Testis (tissue), 3 donors: ENCODE data around the gene RASL10B. TPM values are rescaled to one million over a fixed set of nuclear protein-coding genes. Genes with fewer than 3 reads are reported as not detected.

Experiments
- DNase-seq: peaks from one replicate; pipeline ENCODE4 v3.0.0-alpha.2; 2019
- H3K27ac ChIP-seq, 2 donors: fragments of 200-600 bp; sonication (generic); one replicate each; pipeline ENCODE4 v1.5.1; 2019
- H3K27me3 ChIP-seq: fragments of 200-600 bp; sonication (generic); one replicate; pipeline ENCODE4 v1.5.1; 2019
- H3K36me3 ChIP-seq: fragments of 200-600 bp; sonication (generic); one replicate; pipeline ENCODE4 v1.5.1; 2017; ENCODE audit warnings: low read depth; ENCODE audit errors: missing control alignments
- H3K4me1 ChIP-seq: fragments of 200-600 bp; sonication (generic); one replicate; pipeline ENCODE4 v1.5.1; 2019
- H3K4me3 ChIP-seq, 2 donors: fragments of 200-600 bp; sonication (generic); one replicate each; pipeline ENCODE4 v1.5.1; 2017 to 2019
- H3K9me3 ChIP-seq: fragments of 200-600 bp; sonication (generic); one replicate; pipeline ENCODE4 v1.5.1; 2017
- POLR2A ChIP-seq: fragments of 450-650 bp; IDR thresholded peaks from one replicate; pipeline ENCODE4 v1.6.1; 2017; ENCODE audit warnings: antibody characterized with exemption, mild to moderate bottlenecking, moderate library complexity
- WGBS, 2 donors: methylation state at CpG; one replicate each; pipeline ENCODE4 v1.1.5; 2018; 5-methylcytosine and 5-hydroxymethylcytosine counted together
- intact Hi-C: fragments of 100-400 bp; cut with DNase I; formaldehyde crosslinking; loops from one replicate; pipeline ENCODE4 v1.15.1; 2023; ENCODE audit warnings: low total_unique reads
- polyA plus RNA-seq: library from polyadenylated mRNA; stranded (reverse); fragments of 350-450 nt; fragmentation: Illumina TruSeq; extraction: RNeasy Lipid Tissue Mini Kit (QIAGEN cat#74804); gene quantifications from one replicate; pipeline ENCODE4 v1.2.3, GENCODE V29; 2014; ENCODE audit warnings: low read depth, low replicate concordance; ENCODE audit not compliant: insufficient read depth
- total RNA-seq, 2 donors: library from RNA; depleted of rRNA; stranded (reverse); fragments of >200 nt; gene quantifications; one replicate each; pipeline ENCODE4 v1.2.3, GENCODE V29; 2016
- TF ChIP-seq, protein P1 (sequence below), 3 experiments: fragments of 450-650 bp in 2 of 3; fragments of 200-600 bp in 1 of 3; sonication (generic) in 1 of 3; IDR thresholded peaks; one replicate each; pipeline ENCODE4 v1.5.1; 2016 to 2019; ENCODE audit warnings: antibody characterized with exemption in 3 of 3, mild to moderate bottlenecking in 2 of 3, moderate library complexity in 1 of 3

The RASL10B gene
- total and polyA plus RNA-seq, 3 donors from 2014 or later = 2.5 to 4.8 (median 3.8) TPM

DNA sequence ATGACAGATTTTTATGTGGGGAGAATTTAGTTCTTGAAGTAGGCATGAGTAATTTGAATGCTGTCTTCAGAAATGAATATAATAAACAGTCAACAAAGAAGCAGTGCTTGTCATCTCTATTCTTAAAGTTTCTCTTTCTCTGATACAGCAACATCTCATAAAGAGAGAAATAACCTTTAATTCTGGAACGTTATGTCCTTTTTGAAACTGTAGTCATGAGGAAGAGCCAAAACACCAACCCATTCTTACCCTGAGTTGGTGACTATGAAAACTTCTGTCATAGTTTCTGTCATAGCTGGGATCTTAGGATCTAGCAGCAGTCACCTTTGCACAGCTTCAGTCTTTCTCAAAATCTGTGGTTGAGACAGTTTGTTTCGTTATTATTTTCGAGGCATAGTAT lies 15.3 kb upstream of the RASL10B start:
- H3K4me3 ChIP-seq = no peak overlapping the region
- no peak for DNase-seq
- TF ChIP-seq, protein P1, sequence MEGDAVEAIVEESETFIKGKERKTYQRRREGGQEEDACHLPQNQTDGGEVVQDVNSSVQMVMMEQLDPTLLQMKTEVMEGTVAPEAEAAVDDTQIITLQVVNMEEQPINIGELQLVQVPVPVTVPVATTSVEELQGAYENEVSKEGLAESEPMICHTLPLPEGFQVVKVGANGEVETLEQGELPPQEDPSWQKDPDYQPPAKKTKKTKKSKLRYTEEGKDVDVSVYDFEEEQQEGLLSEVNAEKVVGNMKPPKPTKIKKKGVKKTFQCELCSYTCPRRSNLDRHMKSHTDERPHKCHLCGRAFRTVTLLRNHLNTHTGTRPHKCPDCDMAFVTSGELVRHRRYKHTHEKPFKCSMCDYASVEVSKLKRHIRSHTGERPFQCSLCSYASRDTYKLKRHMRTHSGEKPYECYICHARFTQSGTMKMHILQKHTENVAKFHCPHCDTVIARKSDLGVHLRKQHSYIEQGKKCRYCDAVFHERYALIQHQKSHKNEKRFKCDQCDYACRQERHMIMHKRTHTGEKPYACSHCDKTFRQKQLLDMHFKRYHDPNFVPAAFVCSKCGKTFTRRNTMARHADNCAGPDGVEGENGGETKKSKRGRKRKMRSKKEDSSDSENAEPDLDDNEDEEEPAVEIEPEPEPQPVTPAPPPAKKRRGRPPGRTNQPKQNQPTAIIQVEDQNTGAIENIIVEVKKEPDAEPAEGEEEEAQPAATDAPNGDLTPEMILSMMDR (IDR thresholded peaks at IDR 0.05) = no peak
- no peak for TF ChIP-seq POLR2A
- no peaks in the 10 kb centered on the region for H3K9me3 ChIP-seq
- no peaks in the 10 kb centered on the region for H3K27me3 ChIP-seq
- intact Hi-C loops = no loop called here
- no peaks in the 10 kb centered on the region for H3K36me3 ChIP-seq
- peaks cover 20% of the 10 kb centered on the region for H3K4me1 ChIP-seq
- H3K27ac ChIP-seq = peak overlapping the region in 1 of 2 donors; percentile 12
- WGBS, 2 donors = 62 to 66% methylated on average over 3 of the region's 3 CpGs

DNA sequence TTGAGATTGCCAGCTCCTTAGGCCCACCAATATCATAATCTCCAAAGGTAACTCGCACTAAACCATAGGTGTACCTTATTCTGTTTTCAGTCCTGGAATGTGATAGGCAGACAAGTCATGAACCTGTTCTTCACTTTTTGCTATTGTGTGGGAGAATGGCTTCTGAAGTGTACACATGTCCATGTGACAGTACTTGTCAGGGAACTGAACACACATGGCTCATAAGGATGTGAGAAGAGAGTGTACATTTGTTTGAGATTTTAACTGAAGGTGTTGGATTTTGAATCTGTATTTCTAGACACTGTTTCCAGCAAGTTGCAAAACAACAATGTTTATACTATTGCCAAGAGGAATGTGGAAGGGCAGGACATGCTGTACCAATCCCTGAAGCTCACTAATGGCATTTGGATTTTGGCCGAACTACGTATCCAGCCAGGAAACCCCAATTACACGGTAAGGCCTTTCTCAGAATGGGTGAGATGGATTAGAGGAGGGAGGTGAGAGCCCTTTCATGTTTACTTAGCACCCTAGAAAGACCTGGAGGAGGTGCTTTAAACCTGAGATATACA lies 14.5 kb upstream of the RASL10B start:
- Histone ChIP-seq H3K36me3 (no peaks in the 10 kb centered on the region), H3K4me3 (no peak overlapping the region), H3K4me1 (peaks cover 16% of the 10 kb centered on the region), H3K27me3 (no peaks in the 10 kb centered on the region), H3K27ac (peak overlapping the region in 1 of 2 donors; percentile 12), H3K9me3 (no peaks in the 10 kb centered on the region)
- no peak for TF ChIP-seq POLR2A
- TF ChIP-seq, protein P1 (IDR thresholded peaks at IDR 0.05) = no peak
- intact Hi-C loops = no loop called here
- peak; percentile 40 for DNase-seq
- 51 to 64% methylated on average over 4 of the region's 4 CpGs for WGBS, 2 donors

DNA sequence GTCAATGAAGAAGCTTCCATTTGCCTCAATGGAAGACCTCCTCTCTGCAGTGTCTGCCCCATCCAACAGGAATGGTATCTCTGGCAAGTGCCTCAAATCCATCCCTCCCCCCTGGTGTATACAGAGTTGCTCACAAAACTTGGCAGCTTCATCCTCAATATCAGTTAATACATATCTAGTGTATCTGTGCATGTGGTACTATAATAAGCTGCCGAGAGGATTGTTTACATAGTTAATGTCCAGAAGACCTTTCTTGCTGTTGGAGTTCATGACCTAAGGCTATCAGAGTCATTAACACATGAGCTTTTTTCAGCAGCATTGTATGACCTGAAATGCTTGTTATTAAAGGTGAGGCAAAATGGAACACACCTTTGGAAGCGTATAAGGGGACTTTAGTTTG lies 14.0 kb upstream of the RASL10B start:
- H3K36me3 ChIP-seq = no peaks in the 10 kb centered on the region
- H3K4me3 ChIP-seq = no peak overlapping the region
- H3K27ac ChIP-seq = no peak overlapping the region
- DNase-seq = no peak
- WGBS, 2 donors = 67 to 69% methylated on average over 2 of the region's 2 CpGs
- no peaks in the 10 kb centered on the region for H3K27me3 ChIP-seq
- peaks cover 16% of the 10 kb centered on the region for H3K4me1 ChIP-seq
- intact Hi-C loops = no loop called here
- no peak for TF ChIP-seq POLR2A
- TF ChIP-seq, protein P1 (IDR thresholded peaks at IDR 0.05) = no peak
- H3K9me3 ChIP-seq = no peaks in the 10 kb centered on the region

DNA sequence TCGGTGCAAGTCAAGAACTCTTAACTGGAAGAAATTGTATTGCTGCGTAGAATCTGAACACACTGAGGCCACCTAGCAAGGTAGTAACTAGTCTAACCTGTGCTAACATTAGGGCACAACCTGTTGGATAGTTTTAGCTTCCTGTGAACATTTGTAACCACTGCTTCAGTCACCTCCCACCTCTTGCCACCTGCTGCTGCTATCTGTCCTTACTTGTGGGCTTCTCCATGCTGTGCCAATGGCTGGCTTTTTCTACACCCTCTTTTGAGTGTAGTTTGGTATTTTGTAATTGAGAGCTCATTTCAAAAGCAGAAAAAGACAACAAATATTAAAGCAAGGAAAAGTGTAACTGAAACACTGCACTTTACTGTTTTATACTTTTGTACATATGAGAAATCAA lies 7.7 kb upstream of the RASL10B start:
- no peaks in the 10 kb centered on the region for H3K36me3 ChIP-seq
- no peaks in the 10 kb centered on the region for H3K9me3 ChIP-seq
- no peak for DNase-seq
- 93 to 97% methylated on average over 2 of the region's 2 CpGs for WGBS, 2 donors
- TF ChIP-seq, protein P1 (IDR thresholded peaks at IDR 0.05) = no peak
- TF ChIP-seq POLR2A = no peak
- intact Hi-C loops = no loop called here
- H3K4me3 ChIP-seq = no peak overlapping the region
- H3K27ac ChIP-seq = no peak overlapping the region
- no peaks in the 10 kb centered on the region for H3K4me1 ChIP-seq
- no peaks in the 10 kb centered on the region for H3K27me3 ChIP-seq

DNA sequence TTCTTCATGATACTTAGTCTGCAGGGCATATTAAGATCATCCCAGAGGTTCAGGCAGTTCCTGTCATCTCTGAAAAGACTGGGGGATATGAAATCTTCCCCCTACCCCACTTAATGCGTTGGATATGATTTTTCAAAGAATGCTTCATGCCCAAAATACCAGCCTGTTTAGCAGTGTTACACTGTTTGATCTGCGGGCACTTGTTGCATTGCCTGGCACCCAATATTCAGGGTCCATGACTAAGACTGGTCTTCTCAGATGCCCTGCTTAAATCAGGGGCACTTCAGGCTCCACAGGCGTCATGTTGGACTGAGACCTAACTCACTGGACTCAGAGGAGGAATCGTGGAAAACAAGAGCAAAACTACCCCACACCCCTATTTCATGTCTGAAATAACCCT lies 6.4 kb upstream of the RASL10B start:
- intact Hi-C loops = no loop called here
- H3K27ac ChIP-seq = no peak overlapping the region
- no peaks in the 10 kb centered on the region for H3K4me1 ChIP-seq
- no peak overlapping the region for H3K4me3 ChIP-seq
- no peaks in the 10 kb centered on the region for H3K9me3 ChIP-seq
- DNase-seq = no peak
- no peak for TF ChIP-seq POLR2A
- TF ChIP-seq, protein P1 (IDR thresholded peaks at IDR 0.05) = no peak
- H3K36me3 ChIP-seq = no peaks in the 10 kb centered on the region
- H3K27me3 ChIP-seq = no peaks in the 10 kb centered on the region
- WGBS, 2 donors = 86 to 96% methylated on average over 4 of the region's 4 CpGs
